CD14-positive monocyte (primary cell): ENCODE measurements around the gene CNTN4. TPM values are rescaled to one million over a fixed set of nuclear protein-coding genes. Genes with fewer than 3 reads are reported as not detected.

Experiments used
- DNase-seq, 3 donors: peaks; one replicate each; pipeline ENCODE4 v3.0.0-alpha.2; 2011 to 2022
- H2AFZ ChIP-seq: 2 replicates; pipeline ENCODE4 v1.6.0; 2012; ENCODE audit warnings: mild to moderate bottlenecking, low read depth, low read length, inconsistent platforms; ENCODE audit not compliant: insufficient read depth, poor library complexity, severe bottlenecking
- H3K27ac ChIP-seq, 2 donors: 1 replicate in 1 of 2; 2 replicates in 1 of 2; pipeline ENCODE4 v1.5.1; 2012 to 2013; ENCODE audit warnings: low read length in 2 of 2, control low read depth in 1 of 2, inconsistent platforms in 1 of 2, low read depth in 1 of 2, mild to moderate bottlenecking in 1 of 2
- H3K27me3 ChIP-seq, 2 donors: one replicate each; pipeline versions ENCODE4 v1.6.0 to v1.6.1; 2011 to 2013; ENCODE audit warnings: low read length in 2 of 2; ENCODE audit not compliant: control insufficient read depth in 2 of 2, insufficient read depth in 2 of 2
- H3K36me3 ChIP-seq, 2 donors: replicated peaks in 1 of 2; 1 replicate in 1 of 2; 2 replicates in 1 of 2; pipeline versions ENCODE4 v1.5.1 to v1.6.1; 2012 to 2013; ENCODE audit warnings: low read length in 2 of 2, control low read depth in 1 of 2, inconsistent platforms in 1 of 2, mild to moderate bottlenecking in 1 of 2; ENCODE audit not compliant: insufficient read depth in 2 of 2, control insufficient read depth in 1 of 2
- H3K4me1 ChIP-seq, 2 donors: 1 replicate in 1 of 2; 2 replicates in 1 of 2; pipeline versions ENCODE4 v1.5.1 to v1.6.1; 2012 to 2013; ENCODE audit warnings: low read length in 2 of 2, control low read depth in 1 of 2, inconsistent platforms in 1 of 2, mild to moderate bottlenecking in 1 of 2, moderate library complexity in 1 of 2; ENCODE audit not compliant: insufficient read depth in 2 of 2, control insufficient read depth in 1 of 2
- H3K4me2 ChIP-seq: replicated peaks from 2 replicates; pipeline ENCODE3; 2012; ENCODE audit warnings: low read length, moderate library complexity, mild to moderate bottlenecking; ENCODE audit not compliant: poor library complexity, severe bottlenecking; ENCODE audit errors: extremely low read depth
- H3K4me3 ChIP-seq, 3 experiments: fragments of 200-600 bp in 1 of 3; sonication (generic) in 1 of 3; replicated peaks in 1 of 3; 1 replicate in 2 of 3; 2 replicates in 1 of 3; pipeline ENCODE4 v1.5.1; 2011 to 2013; ENCODE audit warnings: low read length in 3 of 3, mild to moderate bottlenecking in 3 of 3, control low read depth in 2 of 3, low read depth in 2 of 3, inconsistent platforms in 1 of 3, moderate library complexity in 1 of 3
- H3K79me2 ChIP-seq: 2 replicates; pipeline ENCODE4 v1.6.0; 2012; ENCODE audit warnings: mild to moderate bottlenecking, control low read depth, inconsistent platforms, low read length, moderate library complexity; ENCODE audit not compliant: insufficient read depth
- H3K9ac ChIP-seq: 2 replicates; pipeline ENCODE4 v1.6.0; 2017; ENCODE audit warnings: low read length, mild to moderate bottlenecking; ENCODE audit not compliant: insufficient read depth, poor library complexity, severe bottlenecking
- H3K9me3 ChIP-seq, 2 donors: replicated peaks in 1 of 2; 1 replicate in 1 of 2; 2 replicates in 1 of 2; pipeline versions ENCODE4 v1.5.1 to v1.6.1; 2012 to 2013; ENCODE audit warnings: low read length in 2 of 2, control low read depth in 1 of 2; ENCODE audit not compliant: control insufficient read depth in 1 of 2, insufficient read depth in 1 of 2
- H4K20me1 ChIP-seq: 2 replicates; pipeline ENCODE4 v1.6.0; 2012; ENCODE audit warnings: mild to moderate bottlenecking, low read length, control low read depth, moderate library complexity; ENCODE audit not compliant: insufficient read depth
- H3K27ac Mint-ChIP-seq, 7 donors: one replicate each; pipeline ENCODE4 v1.8.0; 2020; ENCODE audit warnings: mild to moderate bottlenecking in 7 of 7, mixed read lengths in 7 of 7, moderate library complexity in 6 of 7, inconsistent platforms in 2 of 7
- H3K27me3 Mint-ChIP-seq, 3 donors: one replicate each; pipeline ENCODE4 v1.8.0; 2021 to 2022; ENCODE audit warnings: low read depth in 3 of 3, mild to moderate bottlenecking in 3 of 3, mixed read lengths in 3 of 3, moderate library complexity in 3 of 3, inconsistent platforms in 1 of 3
- H3K36me3 Mint-ChIP-seq, 2 donors: one replicate each; pipeline ENCODE4 v1.8.0; 2020; ENCODE audit warnings: mixed read lengths in 2 of 2, inconsistent platforms in 1 of 2, mild to moderate bottlenecking in 1 of 2
- H3K4me1 Mint-ChIP-seq: one replicate; pipeline ENCODE4 v1.8.0; 2020; ENCODE audit warnings: mild to moderate bottlenecking, mixed read lengths
- H3K4me3 Mint-ChIP-seq, 2 donors: one replicate each; pipeline ENCODE4 v1.8.0; 2020; ENCODE audit warnings: mild to moderate bottlenecking in 2 of 2, mixed read lengths in 2 of 2, moderate library complexity in 1 of 2
- H3K9me3 Mint-ChIP-seq, 7 donors: one replicate each; pipeline ENCODE4 v1.8.0; 2020 to 2022; ENCODE audit warnings: mixed read lengths in 7 of 7, mild to moderate bottlenecking in 6 of 7, moderate library complexity in 6 of 7, inconsistent platforms in 2 of 7
- WGBS: methylation state at CpG from one replicate; pipeline ENCODE4 v1.1.5; 2013; ENCODE audit warnings: missing lambda C conversion rate; ENCODE audit not compliant: insufficient coverage; 5-methylcytosine and 5-hydroxymethylcytosine counted together
- intact Hi-C, 2 donors: fragments of 100-400 bp; cut with micrococcal nuclease; formaldehyde crosslinking; loops; one replicate each; pipeline versions ENCODE4 v1.15.0 to v1.15.1; 2023
- polyA plus RNA-seq, 3 donors: library from polyadenylated mRNA; depleted of rRNA in 1 of 3; unstranded in 2 of 3; stranded (reverse) in 1 of 3; fragments of 300-500 nt in 2 of 3; fragments of >200 nt in 1 of 3; fragmentation: Illumina TruSeq in 2 of 3; gene quantifications; 1 replicate in 2 of 3; 2 replicates in 1 of 3; pipeline ENCODE4 v1.2.3, GENCODE V29; 2012 to 2021
- TF ChIP-seq, protein P1 (sequence below): fragments of 200-600 bp; IDR thresholded peaks from one replicate; pipeline ENCODE4 v1.8.0; 2022; ENCODE audit warnings: antibody characterized with exemption, mild to moderate bottlenecking

CNTN4 gene
- polyA plus RNA-seq, 3 donors: not detected

DNA sequence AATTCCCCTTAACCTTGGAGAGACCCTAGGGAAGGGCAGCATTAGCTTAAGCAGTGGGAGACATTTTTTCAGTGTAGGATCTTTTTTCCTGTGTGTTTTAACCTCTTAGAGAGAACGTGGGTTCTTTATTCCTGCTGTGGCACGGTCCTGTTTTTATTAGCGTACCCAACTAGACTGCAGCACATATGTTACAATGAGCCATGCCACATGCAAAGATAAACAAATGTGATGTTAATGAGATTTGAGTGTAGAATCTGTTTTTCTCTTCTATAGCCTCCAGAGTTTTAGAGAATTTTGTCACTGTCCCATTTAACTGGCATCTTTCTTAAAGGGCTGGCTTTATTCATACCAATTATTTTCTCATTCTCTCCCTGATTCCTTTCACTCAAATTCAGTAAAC, 347.5 kb downstream of the CNTN4 start:
- Mint-ChIP-seq H3K4me3 (no peak overlapping the region), H3K36me3 (no peaks in the 10 kb centered on the region), H3K4me1 (no peaks in the 10 kb centered on the region), H3K9me3 (peaks cover 0 to 6% (median 4%) of the 10 kb centered on the region in 7 donors), H3K27me3 (no peaks in the 10 kb centered on the region), H3K27ac (no peak overlapping the region)
- intact Hi-C loops: no loop called here
- Histone ChIP-seq H3K4me1 (no peaks in the 10 kb centered on the region), H3K9ac (no peak overlapping the region), H3K36me3 (no peaks in the 10 kb centered on the region), H3K79me2 (no peaks in the 10 kb centered on the region), H4K20me1 (no peaks in the 10 kb centered on the region), H3K4me2 (no peak overlapping the region), H3K27me3 (no peaks in the 10 kb centered on the region), H2AFZ (no peak overlapping the region), H3K27ac (no peak overlapping the region), H3K4me3 (no peak overlapping the region), H3K9me3 (no peaks in the 10 kb centered on the region)
- DNase-seq: no peak
- TF ChIP-seq, protein P1, sequence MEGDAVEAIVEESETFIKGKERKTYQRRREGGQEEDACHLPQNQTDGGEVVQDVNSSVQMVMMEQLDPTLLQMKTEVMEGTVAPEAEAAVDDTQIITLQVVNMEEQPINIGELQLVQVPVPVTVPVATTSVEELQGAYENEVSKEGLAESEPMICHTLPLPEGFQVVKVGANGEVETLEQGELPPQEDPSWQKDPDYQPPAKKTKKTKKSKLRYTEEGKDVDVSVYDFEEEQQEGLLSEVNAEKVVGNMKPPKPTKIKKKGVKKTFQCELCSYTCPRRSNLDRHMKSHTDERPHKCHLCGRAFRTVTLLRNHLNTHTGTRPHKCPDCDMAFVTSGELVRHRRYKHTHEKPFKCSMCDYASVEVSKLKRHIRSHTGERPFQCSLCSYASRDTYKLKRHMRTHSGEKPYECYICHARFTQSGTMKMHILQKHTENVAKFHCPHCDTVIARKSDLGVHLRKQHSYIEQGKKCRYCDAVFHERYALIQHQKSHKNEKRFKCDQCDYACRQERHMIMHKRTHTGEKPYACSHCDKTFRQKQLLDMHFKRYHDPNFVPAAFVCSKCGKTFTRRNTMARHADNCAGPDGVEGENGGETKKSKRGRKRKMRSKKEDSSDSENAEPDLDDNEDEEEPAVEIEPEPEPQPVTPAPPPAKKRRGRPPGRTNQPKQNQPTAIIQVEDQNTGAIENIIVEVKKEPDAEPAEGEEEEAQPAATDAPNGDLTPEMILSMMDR: no peak
- WGBS: no CpG with 5 or more reads among the region's 3 CpGs

GRCh38 chr3:2452249-2452648, 353.6 kb downstream of the CNTN4 start:
- H3K4me1 ChIP-seq: no peaks in the 10 kb centered on the region

More at GRCh38 chr3:2452249-2452648, 353.6 kb downstream of the CNTN4 start:
- Histone ChIP-seq H3K27ac (no peak overlapping the region), H3K4me3 (no peak overlapping the region), H4K20me1 (no peaks in the 10 kb centered on the region), H3K79me2 (no peaks in the 10 kb centered on the region), H3K36me3 (no peaks in the 10 kb centered on the region), H3K9me3 (no peaks in the 10 kb centered on the region), H3K27me3 (no peaks in the 10 kb centered on the region), H3K4me2 (no peak overlapping the region), H2AFZ (no peak overlapping the region), H3K9ac (no peak overlapping the region)
- Mint-ChIP-seq H3K36me3 (no peaks in the 10 kb centered on the region), H3K4me1 (no peaks in the 10 kb centered on the region), H3K4me3 (no peak overlapping the region), H3K27me3 (no peaks in the 10 kb centered on the region), H3K27ac (no peak overlapping the region), H3K9me3 (peaks cover 0 to 11% (median 3%) of the 10 kb centered on the region in 7 donors)
- 100% methylated on average over 2 of the region's 6 CpGs for WGBS
- TF ChIP-seq, protein P1: no peak
- intact Hi-C loops: no loop called here
- DNase-seq: no peak
